ENCODE results near the gene SNX20. TPM values are rescaled to one million over a fixed set of nuclear protein-coding genes. Genes with fewer than 3 reads are reported as not detected.

SNX20 gene
- total RNA-seq, 6 experiments from 2014 or later: 0.31 to 1.9 (median 0.71) TPM

- peak in 1 of 3 donors; percentile 55 for DNase-seq
- H3K4me3 ChIP-seq: no peak overlapping the region
- no peaks in the 10 kb centered on the region for H3K9me3 ChIP-seq
- H3K27ac ChIP-seq: no peak overlapping the region
- no peaks in the 10 kb centered on the region for H3K36me3 ChIP-seq
- ATAC-seq: peak; percentile 65 to 84 (median 78)
- H3K27me3 ChIP-seq: no peaks in the 10 kb centered on the region
- intact Hi-C loops (cut with DNase I): no loop called here
- peaks cover 0 to 3% (median 0%) of the 10 kb centered on the region in 4 donors for H3K4me1 ChIP-seq
- TF ChIP-seq POLR2A (IDR thresholded peaks at IDR 0.05): no peak
- peak; percentile 33 to 50 (median 46) for TF ChIP-seq CTCF (IDR thresholded peaks at IDR 0.05)
- WGBS (ENCODE audit: insufficient coverage, low coverage, low lambda C conversion rate, missing lambda C conversion rate): 31% methylated on average over 5 of the region's 6 CpGs
Measured at GRCh38 chr16:50644729-50645128, 36.4 kb downstream of the SNX20 start.

GRCh38 chr16:50644245-50644644 is 36.9 kb downstream of the SNX20 start:
- H3K27me3 ChIP-seq: no peaks in the 10 kb centered on the region
- no peak overlapping the region for H3K27ac ChIP-seq
- H3K9me3 ChIP-seq: no peaks in the 10 kb centered on the region
- H3K4me3 ChIP-seq: no peak overlapping the region
- intact Hi-C loops (cut with DNase I): no loop called here
- TF ChIP-seq CTCF (IDR thresholded peaks at IDR 0.05): no peak
- TF ChIP-seq POLR2A (IDR thresholded peaks at IDR 0.05): no peak
- 94% methylated on average over 3 of the region's 5 CpGs for WGBS (ENCODE audit: insufficient coverage, low coverage, low lambda C conversion rate, missing lambda C conversion rate)
- peaks cover 0 to 3% (median 0%) of the 10 kb centered on the region in 4 donors for H3K4me1 ChIP-seq
- ATAC-seq (no peak), DNase-seq (no peak)
- H3K36me3 ChIP-seq: no peaks in the 10 kb centered on the region

- intact Hi-C loops (cut with DNase I): no loop called here
- ATAC-seq: no peak
- TF ChIP-seq CTCF (IDR thresholded peaks at IDR 0.05) (no peak), POLR2A (IDR thresholded peaks at IDR 0.05) (no peak)
Measured at GRCh38 chr16:50643192-50643591, 37.9 kb downstream of the SNX20 start.

GRCh38 chr16:50642349-50642748 is 38.8 kb downstream of the SNX20 start:
- Histone ChIP-seq H3K9me3 (no peaks in the 10 kb centered on the region), H3K4me1 (peaks cover 0 to 3% (median 0%) of the 10 kb centered on the region in 4 donors), H3K27me3 (no peaks in the 10 kb centered on the region), H3K27ac (no peak overlapping the region), H3K36me3 (no peaks in the 10 kb centered on the region), H3K4me3 (no peak overlapping the region)
- DNase-seq: no peak
- TF ChIP-seq POLR2A (IDR thresholded peaks at IDR 0.05) (no peak), CTCF (IDR thresholded peaks at IDR 0.05) (no peak)
- ATAC-seq: peak in 1 of 4 donors; percentile 54
- intact Hi-C loops (cut with DNase I): no loop called here
- WGBS (ENCODE audit: insufficient coverage, low coverage, low lambda C conversion rate, missing lambda C conversion rate): 94% methylated on average over 5 of the region's 5 CpGs

More at GRCh38 chr16:50643192-50643591, 37.9 kb downstream of the SNX20 start:
- no peaks in the 10 kb centered on the region for H3K9me3 ChIP-seq
- H3K36me3 ChIP-seq: no peaks in the 10 kb centered on the region
- H3K4me3 ChIP-seq: no peak overlapping the region
- WGBS (ENCODE audit: insufficient coverage, low coverage, low lambda C conversion rate, missing lambda C conversion rate): 44% methylated on average over 1 of the region's 4 CpGs
- H3K27me3 ChIP-seq: no peaks in the 10 kb centered on the region
- H3K4me1 ChIP-seq: peaks cover 0 to 3% (median 0%) of the 10 kb centered on the region in 4 donors
- no peak for DNase-seq
- no peak overlapping the region for H3K27ac ChIP-seq

GRCh38 chr16:50641818-50642187 is 39.3 kb downstream of the SNX20 start:
- ATAC-seq (no peak), DNase-seq (no peak)
- TF ChIP-seq CTCF (IDR thresholded peaks at IDR 0.05) (no peak), POLR2A (IDR thresholded peaks at IDR 0.05) (no peak)
- WGBS (ENCODE audit: insufficient coverage, low coverage, low lambda C conversion rate, missing lambda C conversion rate): 100% methylated on average over 2 of the region's 4 CpGs
- no peaks in the 10 kb centered on the region for H3K27me3 ChIP-seq
- no peak overlapping the region for H3K4me3 ChIP-seq
- no peaks in the 10 kb centered on the region for H3K9me3 ChIP-seq
- no peaks in the 10 kb centered on the region for H3K36me3 ChIP-seq
- H3K27ac ChIP-seq: no peak overlapping the region
- intact Hi-C loops (cut with DNase I): no loop called here
- H3K4me1 ChIP-seq: peaks cover 0 to 3% (median 0%) of the 10 kb centered on the region in 4 donors
